Adrenal gland (tissue), 5 donors: ENCODE results near the gene NTHL1.

Experiments used
- CTCF ChIP-seq, 6 experiments: fragments of 450-650 bp in 4 of 6; fragments of 200-600 bp in 2 of 6; sonication (generic) in 1 of 6; IDR thresholded peaks; 1 replicate in 5 of 6; 2 replicates in 1 of 6; pipeline versions ENCODE4 v1.5.1 to v1.8.0; 2016 to 2021; ENCODE audit warnings: antibody characterized with exemption in 6 of 6, mild to moderate bottlenecking in 2 of 6, moderate library complexity in 1 of 6
- POLR2A ChIP-seq, 2 donors: fragments of 450-650 bp; IDR thresholded peaks; one replicate each; pipeline ENCODE4 v1.6.1; 2017; ENCODE audit warnings: antibody characterized with exemption in 2 of 2, mild to moderate bottlenecking in 2 of 2, moderate library complexity in 1 of 2
- donor health status: DM: no; HTN: no; CAD: no.

- TF ChIP-seq CTCF (IDR thresholded peaks at IDR 0.05) (no peak), POLR2A (IDR thresholded peaks at IDR 0.05) (no peak)
These were observed 45.2 kb upstream of the NTHL1 start for GRCh38 chr16:2092866-2093265.
